Right ventricle myocardium inferior (tissue), 1 donor: ENCODE measurements around the gene CD151. TPM values are rescaled to one million over a fixed set of nuclear protein-coding genes. Genes with fewer than 3 reads are reported as not detected.

Source experiments
- ATAC-seq: fragments of 200-7000 bp; cut with Tn5 transposase; one replicate; pipeline ENCODE4 v1.9.1; 2020; ENCODE audit warnings: mild to moderate bottlenecking, moderate library complexity
- DNase-seq: peaks from one replicate; pipeline ENCODE4 v3.0.0; 2021; ENCODE audit errors: missing footprints
- intact Hi-C: fragments of 100-400 bp; cut with DNase I; formaldehyde crosslinking; loops from one replicate; pipeline ENCODE4 v1.11.0; 2022
- long read RNA-seq: library from polyadenylated mRNA; unstranded; transcript quantifications from one replicate; pipeline ENCODE4 v2.0.0, GENCODE V29; 2021
- total RNA-seq: library from RNA; stranded (reverse); fragmentation: NEBNext Ultra II Directional; extraction: Animal tissue kit (Norgen Biotek cat#: 25700); gene quantifications from one replicate; pipeline ENCODE4 v1.2.1, GENCODE V29; 2021
- donor health status: DM: no; HTN: yes; CAD: no; lungs with severe emphysema.

CD151 gene
- 462 TPM for total RNA-seq
- long read RNA-seq, transcript CD151-202 (9 exons, 1,658 nt): major isoform, 155 of 332 reads
- long read RNA-seq, transcript CD151-203 (8 exons, 1,486 nt): minor isoform, 78 of 332 reads
- long read RNA-seq, transcript CD151-201 (9 exons, 1,545 nt): minor isoform, 19 of 332 reads
- long read RNA-seq, transcript CD151-220 (8 exons, 1,835 nt): minor isoform, 5 of 332 reads
- long read RNA-seq, partial matches to known transcripts: 34 of 332 reads
- long read RNA-seq, other reads (novel, unspliced or antisense): 41 of 332 reads

DNA sequence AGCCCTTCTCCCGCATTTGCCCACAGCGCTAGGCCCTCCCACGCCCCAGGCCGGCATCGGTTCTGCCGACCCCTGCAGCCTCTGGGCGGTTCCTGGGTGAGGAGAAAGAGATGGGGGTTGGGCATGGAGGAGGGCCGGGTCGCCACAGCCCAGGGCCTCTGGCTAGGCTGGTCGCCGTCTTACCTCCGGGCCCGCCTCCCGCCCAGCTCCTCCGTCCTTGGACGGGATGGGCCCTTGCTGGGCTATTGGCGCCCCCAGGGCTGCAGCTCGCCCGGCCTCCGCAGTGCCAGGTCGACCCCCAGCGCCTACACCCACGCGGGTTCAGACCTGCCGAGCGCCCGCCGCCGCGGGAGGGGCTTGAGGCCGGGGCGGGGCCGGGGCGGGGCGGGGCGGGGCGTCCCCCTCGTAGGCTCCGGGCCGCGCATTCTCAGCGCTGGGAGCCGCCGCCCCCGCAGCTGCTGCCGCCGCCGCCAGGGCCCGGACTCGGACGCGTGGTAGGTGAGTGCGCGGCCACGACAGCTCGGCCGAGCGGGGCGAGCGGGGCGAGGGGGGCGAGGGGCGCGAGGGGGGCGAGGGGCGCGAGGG, at the start of gene CD151:
Gene CD151, plus strand, starts transcription at position 424 of the 585 bp plus-strand sequence. CDS start 3,118 bp downstream, outside the sequence.
- intact Hi-C loops: no loop called here
- ATAC-seq (peak; percentile 38), DNase-seq (no peak)

DNA sequence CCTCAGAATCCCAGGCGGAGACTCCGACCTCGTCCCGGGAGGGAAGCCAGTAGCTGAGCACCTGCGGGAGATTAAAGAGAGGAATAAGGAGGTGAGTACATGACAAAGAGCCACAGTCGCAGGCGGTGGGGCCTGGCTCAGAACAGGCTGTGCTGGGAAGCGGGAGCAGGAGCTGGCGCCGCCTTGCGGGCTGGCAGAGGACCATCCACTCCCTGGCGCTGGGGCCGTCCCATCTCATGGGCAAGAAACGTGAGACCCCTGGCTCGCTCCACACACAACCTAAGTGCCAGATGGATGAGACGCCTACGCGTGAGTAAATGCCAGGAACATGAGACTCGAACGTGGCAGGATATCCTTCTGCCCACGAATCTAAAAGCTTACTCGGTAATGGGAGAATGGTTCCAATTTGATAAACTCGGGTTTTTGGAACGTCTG, 49.2 kb upstream of the CD151 start:
- ATAC-seq: peak; percentile 64
- DNase-seq: peak; percentile 84
- intact Hi-C loops: no loop called here

GRCh38 chr11:786235-787083, 46.3 kb upstream of the CD151 start:
- ATAC-seq: no peak
- no peak for DNase-seq
- intact Hi-C loops: no loop called here

- DNase-seq: no peak
- no peak for ATAC-seq
- intact Hi-C loops: no loop called here
Measured at GRCh38 chr11:787084-787675, 45.6 kb upstream of the CD151 start.

DNA sequence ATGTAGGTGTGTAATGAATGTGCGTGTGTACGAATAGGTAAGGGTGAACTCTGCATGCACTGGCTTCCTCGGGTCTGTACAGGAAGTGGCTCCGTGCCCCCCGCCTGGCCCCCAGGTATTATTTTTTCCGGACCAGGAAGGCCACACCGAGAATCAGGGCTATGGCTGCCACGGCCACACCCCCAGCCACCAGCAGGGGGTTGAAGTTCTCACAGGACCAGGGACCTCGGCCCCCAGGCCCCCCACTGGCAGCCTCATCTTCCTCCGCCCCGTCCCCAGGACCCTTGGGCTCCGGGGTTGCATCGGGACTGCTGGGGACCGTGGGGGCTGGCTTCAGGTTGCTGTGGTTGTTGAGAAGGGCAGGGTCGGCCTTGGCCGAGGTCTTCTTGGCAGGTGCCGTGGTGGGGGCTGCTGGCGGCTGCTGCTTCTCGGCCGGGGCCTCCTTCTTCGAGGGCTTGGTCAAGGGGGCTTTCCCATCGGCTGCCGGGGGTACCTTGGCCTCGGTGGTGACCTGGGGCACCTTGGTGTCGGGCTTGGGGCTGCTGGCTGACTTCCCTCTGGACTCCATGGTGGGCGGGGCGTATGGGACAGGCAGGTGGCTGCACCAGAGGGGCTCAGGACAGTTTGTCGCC, 44.6 kb upstream of the CD151 start:
- ATAC-seq (no peak), DNase-seq (no peak)
- intact Hi-C loops: no loop called here

DNA sequence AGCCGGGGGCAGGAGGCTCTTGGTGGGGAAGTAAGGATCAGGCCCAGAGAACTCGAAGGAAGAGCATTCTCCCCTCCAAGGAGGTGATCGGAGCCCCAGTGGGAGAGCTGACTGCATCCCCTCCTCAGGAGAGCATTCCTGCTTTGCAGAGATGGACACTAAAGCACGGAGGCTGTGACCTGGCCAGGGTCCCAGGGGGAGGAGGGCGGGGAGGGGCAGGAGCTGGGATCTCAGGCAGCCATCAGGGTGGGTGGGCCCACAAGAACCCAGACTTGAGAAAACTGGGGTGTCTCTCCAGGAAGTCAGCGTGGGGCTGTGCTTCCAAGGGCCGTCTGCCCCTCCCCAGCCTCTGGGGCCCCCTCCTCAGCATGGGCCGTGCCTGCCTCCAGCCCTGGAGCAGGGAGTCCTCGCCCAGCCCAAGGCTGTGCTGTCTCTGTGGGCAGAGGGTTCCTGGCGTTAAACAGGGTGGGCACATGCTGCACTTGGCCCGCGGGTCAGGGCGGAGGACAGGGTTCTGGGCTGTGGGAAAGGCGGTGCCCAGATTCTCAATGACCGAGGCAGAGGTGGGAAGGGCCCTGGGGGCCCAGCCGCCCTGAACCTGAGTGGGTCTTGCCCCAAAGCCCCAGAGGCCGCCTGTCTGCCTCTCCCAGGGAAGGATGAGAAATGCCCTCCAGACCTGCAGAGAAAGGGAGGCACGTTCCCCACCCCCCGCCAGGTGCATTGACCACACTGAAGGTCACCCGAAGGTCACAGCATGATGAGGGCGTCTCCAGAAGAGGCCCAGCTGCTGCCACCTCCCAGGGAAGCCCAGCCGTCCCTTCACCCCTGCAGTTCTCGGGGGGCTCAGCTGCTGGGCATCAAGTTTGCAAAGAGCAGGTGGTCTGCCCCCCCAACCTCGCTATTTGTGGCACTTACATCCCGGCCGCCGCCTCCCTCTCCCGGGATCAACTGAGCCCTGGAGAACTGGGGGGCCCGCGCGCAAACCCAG, 43.5 kb upstream of the CD151 start:
- intact Hi-C loops: no loop called here
- no peak for DNase-seq
- no peak for ATAC-seq

DNA sequence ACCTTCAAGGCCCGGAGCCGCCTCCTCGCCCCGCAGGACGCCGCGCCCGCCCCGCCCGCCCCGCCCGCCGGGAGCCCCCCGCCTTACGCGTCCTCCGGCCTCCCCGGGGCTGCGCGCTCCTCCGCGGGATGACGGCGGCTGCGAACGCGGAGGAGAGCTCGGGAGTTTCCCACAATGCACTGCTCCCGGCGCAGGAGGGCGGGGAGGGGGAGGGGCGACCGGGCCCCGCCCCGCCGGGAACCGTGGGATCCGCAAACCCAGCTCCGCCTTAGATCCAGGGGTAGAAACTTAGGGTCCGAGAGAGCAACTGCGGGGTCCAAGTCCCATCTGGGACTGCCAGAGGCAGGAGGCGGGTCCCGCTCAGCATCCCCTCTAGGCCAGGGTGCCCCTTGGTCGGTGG, 42.8 kb upstream of the CD151 start, which contains the start of gene CEND1:
Gene CEND1, minus strand, starts transcription at position 148 of the 400 bp plus-strand sequence. CDS start 1,514 bp downstream, outside the sequence.
- intact Hi-C loops: no loop called here
- peak; percentile 27 for ATAC-seq
- no peak for DNase-seq

DNA sequence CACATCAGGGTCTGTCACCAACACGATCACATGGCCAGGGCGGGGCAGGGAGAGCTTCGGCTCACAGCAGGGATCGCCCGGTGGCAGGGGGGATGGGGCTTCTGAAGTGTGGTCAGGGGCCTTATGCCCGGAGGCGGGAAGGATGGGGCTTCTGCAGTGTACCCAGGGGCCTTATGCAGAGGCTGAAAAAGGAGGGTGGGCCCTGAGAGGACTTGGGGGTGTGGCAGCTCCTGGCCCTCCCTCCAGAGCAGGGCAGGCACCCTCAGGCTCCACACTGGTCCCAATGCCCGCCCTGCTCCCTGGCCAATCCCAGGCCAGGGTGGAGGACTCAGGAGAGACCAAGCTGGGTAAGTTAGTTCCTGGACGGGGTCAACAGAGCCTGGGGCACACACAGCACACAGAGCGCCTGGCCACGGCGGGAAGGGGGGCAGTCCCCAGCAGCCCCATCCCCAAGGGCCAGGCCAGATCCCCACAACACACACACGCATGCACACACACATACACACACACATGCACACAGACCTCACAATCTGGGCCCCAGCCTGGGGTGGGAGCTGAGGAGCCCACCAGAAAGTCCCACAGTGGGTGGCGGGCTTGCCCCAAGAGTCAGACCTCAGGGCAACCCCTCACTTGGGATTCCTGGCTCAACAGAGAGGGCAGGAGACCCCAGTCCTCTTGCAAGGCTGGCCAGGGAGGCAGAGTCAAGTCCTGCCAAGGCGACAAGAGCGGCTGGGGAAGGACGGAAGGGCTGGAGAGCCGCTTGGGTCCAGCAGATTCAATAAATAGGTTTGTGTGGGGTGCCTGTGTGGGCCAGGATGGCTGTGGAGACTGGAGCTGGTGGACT, 41.8 kb upstream of the CD151 start:
- intact Hi-C loops: no loop called here
- ATAC-seq (no peak), DNase-seq (no peak)

DNA sequence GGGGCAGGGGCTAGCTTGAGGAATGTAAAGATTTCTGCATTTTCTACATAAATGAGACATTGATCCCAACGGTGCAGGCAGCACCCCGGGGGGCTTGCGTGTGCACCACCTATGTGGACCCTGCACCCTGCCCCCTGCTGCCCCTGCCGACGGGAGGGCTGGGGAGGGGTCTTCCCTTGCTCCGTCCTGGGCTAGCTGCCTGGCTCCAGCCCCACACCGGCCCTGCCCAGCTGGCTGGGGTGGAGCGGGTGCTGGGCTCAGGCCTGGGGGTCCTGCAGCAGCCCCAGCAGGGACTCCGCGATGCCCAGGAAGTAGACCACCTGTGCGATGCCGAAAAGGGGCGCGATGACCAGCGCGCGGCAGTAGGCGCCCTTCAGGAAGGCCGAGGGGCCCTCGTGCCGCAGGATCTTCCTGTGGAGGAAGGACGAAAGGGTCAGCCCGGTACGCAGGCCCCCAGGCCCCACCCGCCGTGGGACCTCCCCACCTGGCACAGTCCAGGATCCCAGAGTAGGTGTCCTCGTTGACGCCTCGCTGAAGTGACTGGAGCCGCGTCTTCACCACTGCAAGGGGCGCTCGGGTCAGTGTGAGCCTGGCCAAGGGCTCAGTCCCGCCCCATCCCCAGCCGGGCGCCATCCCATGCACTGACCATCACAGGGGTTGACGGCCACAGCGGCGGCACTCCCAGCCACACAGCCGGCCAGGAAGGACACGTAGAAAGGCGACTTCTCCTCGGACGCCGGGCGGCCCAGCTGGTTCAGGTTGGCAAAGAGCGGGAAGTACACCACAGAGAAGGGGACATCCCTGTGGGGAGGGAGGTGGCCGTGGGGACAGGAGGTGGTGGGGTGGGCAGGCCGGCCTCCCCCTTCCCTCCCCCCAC, 40.9 kb upstream of the CD151 start:
- ATAC-seq: no peak
- intact Hi-C loops: no loop called here
- peak; percentile 27 for DNase-seq

DNA sequence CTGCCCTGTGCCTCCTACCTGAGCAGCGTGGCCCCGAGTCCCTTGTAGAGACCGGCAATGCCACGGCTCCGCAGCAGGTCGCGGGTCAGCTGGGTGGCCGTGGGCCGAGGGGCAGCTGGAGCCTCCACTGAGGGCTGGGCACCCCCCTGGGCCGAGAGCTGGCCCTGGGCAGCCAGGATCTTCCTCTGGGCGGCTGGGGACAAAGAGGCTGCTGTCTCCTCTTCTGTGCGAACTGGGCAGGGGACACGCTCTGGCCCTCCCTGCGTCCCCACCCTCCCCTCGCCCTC, 40.3 kb upstream of the CD151 start:
- no peak for DNase-seq
- intact Hi-C loops: no loop called here

DNA sequence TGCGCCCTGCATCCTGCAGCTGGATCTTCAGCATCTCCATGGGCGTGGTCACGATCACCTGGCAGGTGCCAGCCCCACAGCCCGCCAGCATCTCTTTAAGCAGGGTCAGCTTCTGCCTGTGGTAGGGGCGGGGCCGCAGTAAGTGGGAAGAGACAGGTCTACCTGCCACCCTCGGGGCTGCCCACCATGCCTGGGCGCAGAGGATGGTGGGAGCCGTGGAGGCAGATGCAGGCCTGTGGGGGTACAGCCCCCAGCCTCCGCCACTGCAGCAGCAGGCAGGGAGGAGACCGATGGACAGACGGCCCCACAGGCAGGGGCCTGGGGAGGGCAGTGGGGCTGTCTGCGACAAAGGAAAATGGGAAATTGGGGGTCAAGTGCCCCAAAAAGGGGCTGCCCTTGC, 39.9 kb upstream of the CD151 start:
- DNase-seq (no peak), ATAC-seq (no peak)
- intact Hi-C loops: no loop called here

More for the DNA sequence above, 40.3 kb upstream of the CD151 start:
- no peak for ATAC-seq

DNA sequence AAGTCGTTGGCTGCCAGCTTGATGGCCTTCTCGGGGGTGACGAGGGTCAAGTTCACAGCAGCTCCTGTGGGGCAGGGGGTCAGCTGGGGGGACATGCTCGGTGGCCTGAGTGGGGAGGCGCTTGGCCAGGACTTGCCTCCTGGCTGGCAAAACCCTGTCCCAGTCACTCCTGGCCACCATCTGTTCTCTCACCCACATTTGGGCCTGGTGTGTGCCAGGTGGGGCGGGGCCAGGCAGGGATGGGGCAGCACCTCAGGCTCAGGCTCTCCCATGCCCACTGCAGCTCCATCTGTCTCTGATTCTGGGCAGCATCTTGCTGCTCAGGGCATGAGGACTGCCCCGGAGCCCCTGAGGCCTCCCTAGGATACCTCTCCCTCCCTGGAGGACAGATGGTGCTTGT, 39.2 kb upstream of the CD151 start:
- intact Hi-C loops: no loop called here
- ATAC-seq (no peak), DNase-seq (no peak)

DNA sequence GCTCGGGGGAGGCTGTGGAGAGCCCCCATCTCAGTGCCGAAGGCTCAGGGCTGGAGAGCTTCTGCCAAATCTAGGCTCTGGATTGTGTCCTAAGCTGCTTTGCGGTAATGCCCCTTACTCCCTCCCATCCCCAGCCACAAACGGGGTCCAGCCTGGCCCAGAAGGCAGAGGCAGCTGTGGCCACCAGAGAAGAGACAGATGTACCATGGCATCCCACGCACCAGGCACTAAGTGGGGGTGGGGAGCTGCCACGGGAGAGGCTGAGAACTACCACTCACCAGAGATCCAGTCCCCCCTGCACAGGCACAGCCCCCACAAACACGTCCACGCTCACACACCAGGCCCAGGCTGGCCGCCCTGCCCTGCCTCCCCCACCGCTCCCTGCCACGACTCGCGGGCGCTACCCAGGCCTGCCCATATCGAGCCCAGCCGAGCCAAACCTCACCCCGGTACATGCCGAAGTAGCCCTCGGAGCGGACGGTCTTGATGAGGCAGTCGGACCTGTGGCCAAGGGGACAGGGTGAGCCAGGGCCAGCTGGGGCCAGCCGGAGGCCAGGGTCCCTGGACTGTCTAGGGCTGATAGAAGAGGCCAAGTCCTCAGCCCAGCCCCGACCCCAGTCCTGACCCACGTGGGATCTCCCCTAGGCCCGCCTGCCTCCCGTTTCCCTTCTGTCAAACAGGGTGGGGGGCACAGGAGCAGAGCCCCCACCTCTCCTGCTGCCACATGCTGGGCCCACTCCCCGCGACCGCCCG, 38.6 kb upstream of the CD151 start:
- intact Hi-C loops: no loop called here
- ATAC-seq (no peak), DNase-seq (no peak)

GRCh38 chr11:794766-795633, 37.8 kb upstream of the CD151 start:
- ATAC-seq (no peak), DNase-seq (no peak)
- intact Hi-C loops: no loop called here
